ENCODE data around the gene DLK2. TPM values are rescaled to one million over a fixed set of nuclear protein-coding genes. Genes with fewer than 3 reads are reported as not detected.

Gene DLK2
- total RNA-seq, 1 experiment from 2014 or later, result 0.81 TPM

GRCh38 chr6:43450699-43451131 lies 4.6 kb downstream of the DLK2 start:
- ChIA-PET POLR2A (no interaction called here), CTCF (no interaction called here)
- TF ChIP-seq HMGA2 (CRISPR knock-in tag; IDR thresholded peaks at IDR 0.05) (no peak), MLX (CRISPR knock-in tag; IDR thresholded peaks at IDR 0.05) (no peak), ZNF121 (CRISPR knock-in tag; IDR thresholded peaks at IDR 0.05) (no peak), SMAD3 (CRISPR knock-in tag; IDR thresholded peaks at IDR 0.05; ENCODE audit: borderline replicate concordance) (no peak)
- TF ChIP-seq, protein P1, sequence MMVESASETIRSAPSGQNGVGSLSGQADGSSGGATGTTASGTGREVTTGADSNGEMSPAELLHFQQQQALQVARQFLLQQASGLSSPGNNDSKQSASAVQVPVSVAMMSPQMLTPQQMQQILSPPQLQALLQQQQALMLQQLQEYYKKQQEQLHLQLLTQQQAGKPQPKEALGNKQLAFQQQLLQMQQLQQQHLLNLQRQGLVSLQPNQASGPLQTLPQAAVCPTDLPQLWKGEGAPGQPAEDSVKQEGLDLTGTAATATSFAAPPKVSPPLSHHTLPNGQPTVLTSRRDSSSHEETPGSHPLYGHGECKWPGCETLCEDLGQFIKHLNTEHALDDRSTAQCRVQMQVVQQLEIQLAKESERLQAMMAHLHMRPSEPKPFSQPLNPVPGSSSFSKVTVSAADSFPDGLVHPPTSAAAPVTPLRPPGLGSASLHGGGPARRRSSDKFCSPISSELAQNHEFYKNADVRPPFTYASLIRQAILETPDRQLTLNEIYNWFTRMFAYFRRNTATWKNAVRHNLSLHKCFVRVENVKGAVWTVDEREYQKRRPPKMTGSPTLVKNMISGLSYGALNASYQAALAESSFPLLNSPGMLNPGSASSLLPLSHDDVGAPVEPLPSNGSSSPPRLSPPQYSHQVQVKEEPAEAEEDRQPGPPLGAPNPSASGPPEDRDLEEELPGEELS (CRISPR knock-in tag; IDR thresholded peaks at IDR 0.05), result no peak
- TF ChIP-seq, protein P2, sequence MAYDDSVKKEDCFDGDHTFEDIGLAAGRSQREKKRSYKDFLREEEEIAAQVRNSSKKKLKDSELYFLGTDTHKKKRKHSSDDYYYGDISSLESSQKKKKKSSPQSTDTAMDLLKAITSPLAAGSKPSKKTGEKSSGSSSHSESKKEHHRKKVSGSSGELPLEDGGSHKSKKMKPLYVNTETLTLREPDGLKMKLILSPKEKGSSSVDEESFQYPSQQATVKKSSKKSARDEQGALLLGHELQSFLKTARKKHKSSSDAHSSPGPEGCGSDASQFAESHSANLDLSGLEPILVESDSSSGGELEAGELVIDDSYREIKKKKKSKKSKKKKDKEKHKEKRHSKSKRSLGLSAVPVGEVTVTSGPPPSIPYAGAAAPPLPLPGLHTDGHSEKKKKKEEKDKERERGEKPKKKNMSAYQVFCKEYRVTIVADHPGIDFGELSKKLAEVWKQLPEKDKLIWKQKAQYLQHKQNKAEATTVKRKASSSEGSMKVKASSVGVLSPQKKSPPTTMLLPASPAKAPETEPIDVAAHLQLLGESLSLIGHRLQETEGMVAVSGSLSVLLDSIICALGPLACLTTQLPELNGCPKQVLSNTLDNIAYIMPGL (CRISPR knock-in tag; IDR thresholded peaks at IDR 0.05), result no peak
- no peaks in the 10 kb centered on the region for H3K9me3 Mint-ChIP-seq
- H3K36me3 Mint-ChIP-seq, result peaks cover 2% of the 10 kb centered on the region; the same call in 1 of the 2 replicates
- peaks cover 5% of the 10 kb centered on the region for H3K4me1 Mint-ChIP-seq
- no peak overlapping the region for H3K27ac Mint-ChIP-seq
- H3K4me3 Mint-ChIP-seq, result no peak overlapping the region
- peaks cover 18% of the 10 kb centered on the region for H3K27me3 Mint-ChIP-seq (ENCODE audit: low read depth)
- DNase-seq (ENCODE audit: low spot score) (no peak), ATAC-seq (no peak)

DNA sequence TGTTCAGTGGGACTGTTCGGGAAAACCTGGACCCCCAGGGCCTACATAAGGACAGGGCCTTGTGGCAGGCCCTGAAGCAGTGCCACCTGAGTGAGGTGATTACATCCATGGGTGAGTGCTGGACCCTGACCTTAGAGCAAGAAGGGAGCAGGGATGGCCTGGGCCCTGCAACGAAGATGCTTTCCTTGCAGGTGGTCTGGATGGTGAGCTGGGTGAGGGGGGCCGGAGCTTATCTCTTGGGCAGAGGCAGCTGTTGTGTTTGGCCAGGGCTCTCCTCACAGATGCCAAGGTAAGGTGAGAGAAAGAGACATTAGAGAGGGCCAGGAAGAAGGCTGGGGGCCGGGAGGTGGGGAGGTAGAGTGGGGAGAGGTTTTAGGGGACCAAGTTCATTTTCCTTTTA lies 6.4 kb downstream of the DLK2 start:
- Mint-ChIP-seq H3K36me3 (peaks cover 2% of the 10 kb centered on the region; the same call in 1 of the 2 replicates), H3K9me3 (no peaks in the 10 kb centered on the region), H3K4me3 (no peak overlapping the region), H3K27ac (no peak overlapping the region), H3K4me1 (no peaks in the 10 kb centered on the region), H3K27me3 (ENCODE audit: low read depth) (peaks cover 5% of the 10 kb centered on the region)
- TF ChIP-seq SMAD3 (CRISPR knock-in tag; IDR thresholded peaks at IDR 0.05; ENCODE audit: borderline replicate concordance) (no peak), ETV6 (CRISPR knock-in tag; IDR thresholded peaks at IDR 0.05) (no peak), ZMAT4 (CRISPR knock-in tag; IDR thresholded peaks at IDR 0.05) (no peak), NFATC4 (CRISPR knock-in tag; IDR thresholded peaks at IDR 0.05) (no peak), SP1 (CRISPR knock-in tag; conservative IDR thresholded peaks at IDR 0.05) (no peak), ATF6 (CRISPR knock-in tag; IDR thresholded peaks at IDR 0.05) (no peak), IRF2 (CRISPR knock-in tag; IDR thresholded peaks at IDR 0.05; ENCODE audit: borderline replicate concordance, low read depth) (no peak), E2F4 (CRISPR knock-in tag; IDR thresholded peaks at IDR 0.05; ENCODE audit: borderline replicate concordance, low read depth) (no peak), EMX1 (CRISPR knock-in tag; IDR thresholded peaks at IDR 0.05) (no peak), ZNF396 (CRISPR knock-in tag; IDR thresholded peaks at IDR 0.05; ENCODE audit: borderline replicate concordance) (no peak), ESRRA (CRISPR knock-in tag; IDR thresholded peaks at IDR 0.05; ENCODE audit: borderline replicate concordance) (no peak), RORB (CRISPR knock-in tag; IDR thresholded peaks at IDR 0.05) (no peak), SMAD4 (CRISPR knock-in tag; IDR thresholded peaks at IDR 0.05) (no peak)
- TF ChIP-seq, protein P3, sequence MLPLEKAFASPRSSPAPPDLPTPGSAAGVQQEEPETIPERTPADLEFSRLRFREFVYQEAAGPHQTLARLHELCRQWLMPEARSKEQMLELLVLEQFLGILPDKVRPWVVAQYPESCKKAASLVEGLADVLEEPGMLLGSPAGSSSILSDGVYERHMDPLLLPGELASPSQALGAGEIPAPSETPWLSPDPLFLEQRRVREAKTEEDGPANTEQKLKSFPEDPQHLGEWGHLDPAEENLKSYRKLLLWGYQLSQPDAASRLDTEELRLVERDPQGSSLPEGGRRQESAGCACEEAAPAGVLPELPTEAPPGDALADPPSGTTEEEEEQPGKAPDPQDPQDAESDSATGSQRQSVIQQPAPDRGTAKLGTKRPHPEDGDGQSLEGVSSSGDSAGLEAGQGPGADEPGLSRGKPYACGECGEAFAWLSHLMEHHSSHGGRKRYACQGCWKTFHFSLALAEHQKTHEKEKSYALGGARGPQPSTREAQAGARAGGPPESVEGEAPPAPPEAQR (CRISPR knock-in tag; IDR thresholded peaks at IDR 0.05), result no peak
- DNase-seq (ENCODE audit: low spot score) (no peak), ATAC-seq (no peak)
- ChIA-PET CTCF (interaction anchor here (1.8 kb wide), 1 partner anchor 47 kb away, joined by 5 read pairs; no protein-coding TSS in a partner anchor), POLR2A (no interaction called here)

All from WTC11 (cell line).